Kidney (tissue), 14 donors: ENCODE data around the gene SMARCA2. TPM values are rescaled to one million over a fixed set of nuclear protein-coding genes. Genes with fewer than 3 reads are reported as not detected.

Source experiments
- DNase-seq, 5 donors: peaks; one replicate each; pipeline ENCODE4 v3.0.0-alpha.2; 2013 to 2020
- FAIRE-seq: peaks from 2 replicates; lab custom pipeline; 2012; peaks lifted over from hg19 to GRCh38; lab: Jason Lieb, UNC
- H3K27ac ChIP-seq, 2 donors: one replicate each; pipeline ENCODE4 v1.7.0; 2013; ENCODE audit warnings: low read depth in 2 of 2, low read length in 2 of 2, inconsistent platforms in 1 of 2
- H3K27me3 ChIP-seq: one replicate; pipeline ENCODE4 v1.7.1; 2013; ENCODE audit warnings: low read length, inconsistent platforms; ENCODE audit not compliant: control insufficient read depth, insufficient read depth
- H3K36me3 ChIP-seq, 3 donors: one replicate each; pipeline versions ENCODE4 v1.7.0 to v1.7.1; 2013; ENCODE audit warnings: low read length in 3 of 3, control low read depth in 1 of 3, inconsistent platforms in 1 of 3; ENCODE audit not compliant: insufficient read depth in 3 of 3, control insufficient read depth in 2 of 3
- H3K4me1 ChIP-seq, 3 donors: one replicate each; pipeline versions ENCODE4 v1.7.0 to v1.7.1; 2013; ENCODE audit warnings: low read length in 3 of 3, inconsistent platforms in 1 of 3, low read depth in 1 of 3; ENCODE audit not compliant: control insufficient read depth in 2 of 3, insufficient read depth in 2 of 3
- H3K4me3 ChIP-seq, 3 donors: one replicate each; pipeline versions ENCODE4 v1.7.0 to v1.8.1; 2013; ENCODE audit warnings: low read length in 3 of 3, control low read depth in 1 of 3, inconsistent platforms in 1 of 3
- H3K9ac ChIP-seq, 3 donors: one replicate each; pipeline versions ENCODE4 v1.7.0 to v1.7.1; 2013; ENCODE audit warnings: low read length in 3 of 3, control low read depth in 1 of 3, inconsistent platforms in 1 of 3
- H3K9me3 ChIP-seq, 3 donors: one replicate each; pipeline versions ENCODE4 v1.7.0 to v1.7.1; 2013; ENCODE audit warnings: low read length in 3 of 3, control low read depth in 1 of 3, inconsistent platforms in 1 of 3; ENCODE audit not compliant: control insufficient read depth in 2 of 3, insufficient read depth in 1 of 3
- intact Hi-C: fragments of 100-400 bp; cut with DNase I; formaldehyde crosslinking; loops from one replicate; pipeline ENCODE4 v1.11.1; 2022
- polyA plus RNA-seq: library from polyadenylated mRNA; stranded (reverse); fragments of 350-450 nt; fragmentation: Illumina TruSeq; extraction: RNeasy Lipid Tissue Mini Kit (QIAGEN cat#74804); gene quantifications from one replicate; pipeline ENCODE4 v1.2.3, GENCODE V29; 2014; ENCODE audit warnings: low read depth, low replicate concordance; ENCODE audit not compliant: insufficient read depth
- total RNA-seq: library from RNA; stranded (reverse); fragmentation: NEBNext Ultra II Directional; extraction: Animal tissue kit (Norgen Biotek cat#: 25700); gene quantifications from one replicate; pipeline ENCODE4 v1.2.1, GENCODE V29; 2021
- TF ChIP-seq, protein P1 (sequence below): IDR thresholded peaks from 3 replicates; pipeline ENCODE4 v1.5.1; 2012; ENCODE audit warnings: mild to moderate bottlenecking, moderate library complexity, borderline replicate concordance; ENCODE audit not compliant: insufficient read depth; ENCODE audit errors: extremely low read depth
- donor health status: control.
- donor health status: control.
- donor health status: control.
- donor health status: control.
- donor health status: control.
- donor health status: DM: yes; HTN: yes; CAD: no.
- donor health status: Normal renal cell carcinoma (clear cell type).

SMARCA2 gene
- total and polyA plus RNA-seq, 2 donors from 2014 or later: 54.3 to 189 TPM

- TF ChIP-seq, protein P1, sequence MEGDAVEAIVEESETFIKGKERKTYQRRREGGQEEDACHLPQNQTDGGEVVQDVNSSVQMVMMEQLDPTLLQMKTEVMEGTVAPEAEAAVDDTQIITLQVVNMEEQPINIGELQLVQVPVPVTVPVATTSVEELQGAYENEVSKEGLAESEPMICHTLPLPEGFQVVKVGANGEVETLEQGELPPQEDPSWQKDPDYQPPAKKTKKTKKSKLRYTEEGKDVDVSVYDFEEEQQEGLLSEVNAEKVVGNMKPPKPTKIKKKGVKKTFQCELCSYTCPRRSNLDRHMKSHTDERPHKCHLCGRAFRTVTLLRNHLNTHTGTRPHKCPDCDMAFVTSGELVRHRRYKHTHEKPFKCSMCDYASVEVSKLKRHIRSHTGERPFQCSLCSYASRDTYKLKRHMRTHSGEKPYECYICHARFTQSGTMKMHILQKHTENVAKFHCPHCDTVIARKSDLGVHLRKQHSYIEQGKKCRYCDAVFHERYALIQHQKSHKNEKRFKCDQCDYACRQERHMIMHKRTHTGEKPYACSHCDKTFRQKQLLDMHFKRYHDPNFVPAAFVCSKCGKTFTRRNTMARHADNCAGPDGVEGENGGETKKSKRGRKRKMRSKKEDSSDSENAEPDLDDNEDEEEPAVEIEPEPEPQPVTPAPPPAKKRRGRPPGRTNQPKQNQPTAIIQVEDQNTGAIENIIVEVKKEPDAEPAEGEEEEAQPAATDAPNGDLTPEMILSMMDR: no peak
- no peak overlapping the region for H3K27ac ChIP-seq
- intact Hi-C loops: no loop called here
- DNase-seq: no peak
- no peak for FAIRE-seq
- no peaks in the 10 kb centered on the region for H3K4me1 ChIP-seq
- no peaks in the 10 kb centered on the region for H3K36me3 ChIP-seq
- H3K27me3 ChIP-seq: no peaks in the 10 kb centered on the region
- no peaks in the 10 kb centered on the region for H3K9me3 ChIP-seq
- no peak overlapping the region for H3K4me3 ChIP-seq
- H3K9ac ChIP-seq: no peak overlapping the region
Measured at GRCh38 chr9:1996156-1996555, 19.0 kb upstream of the SMARCA2 start.

DNA sequence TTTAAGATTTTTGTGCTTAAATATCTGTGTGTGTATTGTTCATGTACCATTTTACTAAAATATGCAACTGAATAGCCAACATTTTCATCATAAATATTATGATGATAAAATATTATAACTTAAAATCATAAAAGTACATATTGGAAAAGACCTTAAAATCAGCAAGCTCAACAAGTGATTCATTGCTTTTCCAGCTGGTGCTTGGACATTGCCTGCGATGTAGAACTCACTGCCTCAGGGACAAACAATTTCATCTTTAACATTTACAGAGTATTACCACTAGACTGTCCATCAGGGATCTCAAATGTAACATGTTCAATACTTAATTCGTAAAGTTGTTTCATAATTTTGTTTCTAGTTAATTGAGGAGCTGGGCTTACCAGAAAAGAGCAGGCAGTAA is 17.5 kb upstream of the SMARCA2 start:
- TF ChIP-seq, protein P1: no peak
- FAIRE-seq: no peak
- intact Hi-C loops: no loop called here
- Histone ChIP-seq H3K9me3 (no peaks in the 10 kb centered on the region), H3K9ac (no peak overlapping the region), H3K36me3 (no peaks in the 10 kb centered on the region), H3K27me3 (no peaks in the 10 kb centered on the region), H3K27ac (no peak overlapping the region), H3K4me3 (no peak overlapping the region), H3K4me1 (no peaks in the 10 kb centered on the region)
- no peak for DNase-seq

DNA sequence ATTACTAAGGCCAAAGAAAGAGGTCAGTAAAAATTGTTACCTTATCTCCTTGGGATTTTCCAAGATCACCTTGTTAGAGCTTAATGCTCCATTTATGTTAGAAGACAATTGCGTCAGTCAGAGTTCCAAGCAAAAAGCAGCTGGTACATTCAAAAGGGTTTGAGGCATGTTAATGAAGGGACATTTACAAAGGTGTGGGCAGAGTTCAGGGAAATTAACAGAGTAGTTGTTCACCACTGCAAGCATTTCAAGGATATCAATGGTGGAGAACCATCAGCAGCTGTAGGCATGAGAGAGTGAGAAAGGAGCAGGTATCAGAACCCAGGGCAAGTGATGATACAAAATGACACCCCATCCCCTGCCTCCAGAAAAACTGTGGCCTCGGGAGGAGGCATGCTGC is 17.0 kb upstream of the SMARCA2 start:
- no peak overlapping the region for H3K27ac ChIP-seq
- no peaks in the 10 kb centered on the region for H3K9me3 ChIP-seq
- H3K9ac ChIP-seq: no peak overlapping the region
- FAIRE-seq: no peak
- TF ChIP-seq, protein P1: no peak
- no peaks in the 10 kb centered on the region for H3K36me3 ChIP-seq
- H3K4me3 ChIP-seq: no peak overlapping the region
- intact Hi-C loops: no loop called here
- no peaks in the 10 kb centered on the region for H3K27me3 ChIP-seq
- DNase-seq: no peak
- no peaks in the 10 kb centered on the region for H3K4me1 ChIP-seq

- TF ChIP-seq, protein P1: no peak
- Histone ChIP-seq H3K9me3 (no peaks in the 10 kb centered on the region), H3K9ac (no peak overlapping the region), H3K36me3 (no peaks in the 10 kb centered on the region), H3K4me3 (no peak overlapping the region), H3K27ac (no peak overlapping the region), H3K27me3 (no peaks in the 10 kb centered on the region), H3K4me1 (no peaks in the 10 kb centered on the region)
- DNase-seq: no peak
- no peak for FAIRE-seq
- intact Hi-C loops: no loop called here
Measured at GRCh38 chr9:2000314-2000713, 14.8 kb upstream of the SMARCA2 start.
